Neuronal stem cell (in vitro differentiated cells): ENCODE data around the gene MYBPC2.
A peak's percentile ranks its signal among the peaks of the same experiment; 100 is the strongest.

Experiments used
- DNase-seq: peaks from one replicate; pipeline ENCODE4 v3.0.0-alpha.2; 2013; ENCODE audit warnings: low spot score
- H2AFZ ChIP-seq: one replicate; pipeline ENCODE4 v1.6.1; 2013; ENCODE audit warnings: mild to moderate bottlenecking, low read length, inconsistent platforms
- H2AK5ac ChIP-seq: 2 replicates; pipeline ENCODE4 v1.6.1; 2013; ENCODE audit warnings: low read depth, mild to moderate bottlenecking, inconsistent platforms, low read length, moderate library complexity, mixed read lengths
- H2BK120ac ChIP-seq: 2 replicates; pipeline ENCODE4 v1.6.1; 2013; ENCODE audit warnings: low read depth, mild to moderate bottlenecking, inconsistent platforms, low read length, moderate library complexity, mixed read lengths
- H2BK12ac ChIP-seq: one replicate; pipeline ENCODE4 v1.6.1; 2013; ENCODE audit warnings: low read length, inconsistent platforms
- H2BK15ac ChIP-seq: 2 replicates; pipeline ENCODE4 v1.6.1; 2013; ENCODE audit warnings: mild to moderate bottlenecking, low read length, inconsistent platforms, mixed read lengths
- H2BK5ac ChIP-seq: one replicate; pipeline ENCODE4 v1.6.1; 2013; ENCODE audit warnings: inconsistent platforms, mild to moderate bottlenecking, low read length, moderate library complexity
- H3K14ac ChIP-seq: one replicate; pipeline ENCODE4 v1.6.1; 2013; ENCODE audit warnings: low read length, inconsistent platforms
- H3K18ac ChIP-seq: 2 replicates; pipeline ENCODE4 v1.6.1; 2013; ENCODE audit warnings: low read length, inconsistent platforms
- H3K23ac ChIP-seq: 2 replicates; pipeline ENCODE4 v1.6.1; 2013; ENCODE audit warnings: low read depth, mild to moderate bottlenecking, mixed read lengths, low read length, inconsistent platforms; ENCODE audit not compliant: poor library complexity
- H3K27ac ChIP-seq: replicated peaks from 3 replicates; pipeline ENCODE4 v1.5.1; 2013; ENCODE audit warnings: low read length, inconsistent platforms
- H3K27me3 ChIP-seq, 3 experiments: 2 replicates each; pipeline ENCODE4 v1.6.1; 2013; ENCODE audit warnings: low read length in 3 of 3, mild to moderate bottlenecking in 2 of 3, inconsistent platforms in 1 of 3, low read depth in 1 of 3, mixed read lengths in 1 of 3, moderate library complexity in 1 of 3; ENCODE audit not compliant: control insufficient read depth in 3 of 3, insufficient read depth in 3 of 3
- H3K36me3 ChIP-seq, 2 donors: replicated peaks in 1 of 2; 2 replicates each; pipeline ENCODE4 v1.6.1; 2013; ENCODE audit warnings: low read length in 2 of 2; ENCODE audit not compliant: control insufficient read depth in 2 of 2, insufficient read depth in 2 of 2
- H3K4ac ChIP-seq: 2 replicates; pipeline ENCODE4 v1.6.1; 2013; ENCODE audit warnings: inconsistent platforms, mild to moderate bottlenecking, low read length, moderate library complexity
- H3K4me1 ChIP-seq, 2 donors: 1 replicate in 1 of 2; 2 replicates in 1 of 2; pipeline ENCODE4 v1.6.1; 2013; ENCODE audit warnings: low read length in 2 of 2, low read depth in 1 of 2; ENCODE audit not compliant: control insufficient read depth in 2 of 2, insufficient read depth in 1 of 2
- H3K4me2 ChIP-seq: one replicate; pipeline ENCODE4 v1.6.1; 2013; ENCODE audit warnings: mild to moderate bottlenecking, low read length, inconsistent platforms; ENCODE audit not compliant: insufficient read depth, poor library complexity, severe bottlenecking
- H3K4me3 ChIP-seq, 2 donors: 2 replicates each; pipeline ENCODE4 v1.5.1; 2013; ENCODE audit warnings: low read length in 2 of 2, mild to moderate bottlenecking in 2 of 2, inconsistent platforms in 1 of 2, moderate library complexity in 1 of 2
- H3K79me1 ChIP-seq: one replicate; pipeline ENCODE4 v1.6.1; 2013; ENCODE audit warnings: low read depth, mild to moderate bottlenecking, inconsistent platforms, low read length, moderate library complexity
- H3K9ac ChIP-seq: one replicate; pipeline ENCODE4 v1.6.1; 2013; ENCODE audit warnings: mild to moderate bottlenecking, low read depth, low read length, inconsistent platforms; ENCODE audit not compliant: poor library complexity
- H3K9me3 ChIP-seq, 2 donors: replicated peaks in 1 of 2; 2 replicates each; pipeline versions ENCODE3 to v1.6.1; 2013; ENCODE audit warnings: low read length in 2 of 2, mild to moderate bottlenecking in 2 of 2, inconsistent platforms in 1 of 2, low read depth in 1 of 2, mixed read lengths in 1 of 2, moderate library complexity in 1 of 2; ENCODE audit not compliant: control insufficient read depth in 2 of 2, insufficient read depth in 1 of 2
- H4K8ac ChIP-seq: one replicate; pipeline ENCODE4 v1.6.1; 2013; ENCODE audit warnings: low read depth, mild to moderate bottlenecking, inconsistent platforms, low read length, moderate library complexity
- H4K91ac ChIP-seq: one replicate; pipeline ENCODE4 v1.6.1; 2013; ENCODE audit warnings: low read length, low read depth, mild to moderate bottlenecking, inconsistent platforms; ENCODE audit not compliant: poor library complexity
- WGBS, 2 donors: extraction: QIAGEN DNeasy Blood & Tissue Kit; methylation state at CpG; one replicate each; pipeline ENCODE4 v1.1.7; 2013; ENCODE audit warnings: missing lambda C conversion rate in 2 of 2, mixed read lengths in 1 of 2; ENCODE audit not compliant: insufficient read length in 2 of 2, insufficient replicate concordance in 1 of 2; ENCODE audit errors: extremely low coverage in 2 of 2; 5-methylcytosine and 5-hydroxymethylcytosine counted together

Gene MYBPC2

GRCh38 chr19:50453243-50453642, 20.6 kb downstream of the MYBPC2 start:
- Histone ChIP-seq H3K4ac (no peak overlapping the region), H2BK12ac (no peak overlapping the region), H3K14ac (no peak overlapping the region), H3K27ac (no peak overlapping the region), H3K23ac (no peak overlapping the region), H4K91ac (no peak overlapping the region), H2AK5ac (no peak overlapping the region), H3K18ac (no peak overlapping the region), H4K8ac (no peak overlapping the region), H3K36me3 (no peaks in the 10 kb centered on the region), H3K27me3 (peaks cover 0 to 3% (median 0%) of the 10 kb centered on the region in 3 experiments), H2AFZ (no peak overlapping the region), H3K4me2 (no peak overlapping the region), H2BK120ac (no peak overlapping the region), H3K9ac (no peak overlapping the region), H2BK15ac (no peak overlapping the region), H3K79me1 (no peaks in the 10 kb centered on the region), H3K4me1 (no peaks in the 10 kb centered on the region), H3K9me3 (peaks cover 0 to under 1% of the 10 kb centered on the region in 2 donors), H2BK5ac (no peak overlapping the region), H3K4me3 (no peak overlapping the region)
- DNase-seq: no peak
- WGBS, 2 donors: no CpG with 5 or more reads among the region's 3 CpGs

GRCh38 chr19:50455992-50456391, 23.3 kb downstream of the MYBPC2 start:
- Histone ChIP-seq H3K4ac (no peak overlapping the region), H3K18ac (no peak overlapping the region), H2BK5ac (no peak overlapping the region), H3K4me2 (no peak overlapping the region), H3K14ac (no peak overlapping the region), H2BK15ac (no peak overlapping the region), H4K8ac (no peak overlapping the region), H2AK5ac (no peak overlapping the region), H3K9ac (no peak overlapping the region), H3K4me3 (no peak overlapping the region), H3K23ac (no peak overlapping the region), H3K27me3 (peaks cover 0 to 3% (median 0%) of the 10 kb centered on the region in 3 experiments), H2BK120ac (no peak overlapping the region), H3K79me1 (no peaks in the 10 kb centered on the region), H3K9me3 (no peaks in the 10 kb centered on the region), H2BK12ac (no peak overlapping the region), H3K27ac (no peak overlapping the region), H2AFZ (no peak overlapping the region), H3K4me1 (peaks cover 0 to 5% of the 10 kb centered on the region in 2 donors), H3K36me3 (no peaks in the 10 kb centered on the region), H4K91ac (no peak overlapping the region)
- WGBS, 2 donors: 100% methylated on average over 1 of the region's 2 CpGs
- no peak for DNase-seq

GRCh38 chr19:50457300-50457699, 24.6 kb downstream of the MYBPC2 start:
- Histone ChIP-seq H2BK12ac (no peak overlapping the region), H3K36me3 (no peaks in the 10 kb centered on the region), H3K9ac (no peak overlapping the region), H3K9me3 (no peaks in the 10 kb centered on the region), H3K4me1 (peaks cover 0 to 5% of the 10 kb centered on the region in 2 donors), H2AFZ (no peak overlapping the region), H3K27ac (no peak overlapping the region), H2BK120ac (no peak overlapping the region), H2BK5ac (no peak overlapping the region), H3K23ac (peak overlapping the region; percentile 52), H3K4me3 (no peak overlapping the region), H3K14ac (no peak overlapping the region), H4K8ac (no peak overlapping the region), H4K91ac (peak overlapping the region; percentile 8), H3K4me2 (no peak overlapping the region), H2BK15ac (no peak overlapping the region), H3K4ac (no peak overlapping the region), H3K27me3 (peaks cover 0 to 3% (median 0%) of the 10 kb centered on the region in 3 experiments), H2AK5ac (peak overlapping the region; percentile 83), H3K18ac (no peak overlapping the region), H3K79me1 (peaks cover 2% of the 10 kb centered on the region)
- no peak for DNase-seq
- WGBS, 2 donors: no CpG with 5 or more reads among the region's 5 CpGs

- Histone ChIP-seq H4K8ac (no peak overlapping the region), H2AK5ac (peak overlapping the region; percentile 70), H2AFZ (no peak overlapping the region), H3K79me1 (peaks cover 2% of the 10 kb centered on the region), H3K4me2 (no peak overlapping the region), H3K14ac (no peak overlapping the region), H3K4ac (peak overlapping the region; percentile 95), H4K91ac (no peak overlapping the region), H2BK15ac (peak overlapping the region; percentile 89), H3K36me3 (no peaks in the 10 kb centered on the region), H3K23ac (peak overlapping the region; percentile 85), H3K4me3 (no peak overlapping the region), H3K18ac (peak overlapping the region; percentile 80), H3K9me3 (no peaks in the 10 kb centered on the region), H2BK12ac (no peak overlapping the region), H3K9ac (peak overlapping the region; percentile 60), H3K27ac (no peak overlapping the region), H2BK120ac (no peak overlapping the region), H3K27me3 (peaks cover 0 to 3% (median 0%) of the 10 kb centered on the region in 3 experiments), H2BK5ac (no peak overlapping the region), H3K4me1 (peaks cover 0 to 5% of the 10 kb centered on the region in 2 donors)
- no peak for DNase-seq
- WGBS, 2 donors: no CpG with 5 or more reads among the region's 50 CpGs
Measured at GRCh38 chr19:50458396-50459066, 25.8 kb downstream of the MYBPC2 start.
